D341Med (cell line): ENCODE data around the gene ARHGAP6.

Source experiments
- DNase-seq: peaks from one replicate; pipeline ENCODE4 v3.0.0; 2012; ENCODE audit warnings: low spot score

Gene ARHGAP6

GRCh38 chrX:11351375-11352295 is 314.1 kb downstream of the ARHGAP6 start:
- no peak for DNase-seq

GRCh38 chrX:11349661-11350337 is 315.9 kb downstream of the ARHGAP6 start:
- DNase-seq = no peak

GRCh38 chrX:11349020-11349419 is 316.7 kb downstream of the ARHGAP6 start:
- no peak for DNase-seq

GRCh38 chrX:11347300-11347699 is 318.4 kb downstream of the ARHGAP6 start:
- DNase-seq = no peak

GRCh38 chrX:11346121-11346682 is 319.5 kb downstream of the ARHGAP6 start:
- DNase-seq = no peak

- DNase-seq = no peak
Measured at GRCh38 chrX:11342673-11343072, 323.0 kb downstream of the ARHGAP6 start.

- no peak for DNase-seq
Measured at GRCh38 chrX:11341274-11342201, 324.2 kb downstream of the ARHGAP6 start.

- no peak for DNase-seq
Measured at GRCh38 chrX:11337292-11338009, 328.3 kb downstream of the ARHGAP6 start.

- no peak for DNase-seq
Measured at GRCh38 chrX:11336201-11336600, 329.5 kb downstream of the ARHGAP6 start.

GRCh38 chrX:11334165-11334564 is 331.6 kb downstream of the ARHGAP6 start:
- DNase-seq = no peak

- no peak for DNase-seq
Measured at GRCh38 chrX:11331788-11332187, 333.9 kb downstream of the ARHGAP6 start.

- no peak for DNase-seq
Measured at GRCh38 chrX:11329021-11329420, 336.7 kb downstream of the ARHGAP6 start.

GRCh38 chrX:11328134-11328533 is 337.6 kb downstream of the ARHGAP6 start:
- DNase-seq = no peak

- no peak for DNase-seq
Measured at GRCh38 chrX:11321986-11322385, 343.7 kb downstream of the ARHGAP6 start.

GRCh38 chrX:11319806-11320520 is 345.8 kb downstream of the ARHGAP6 start:
- no peak for DNase-seq

- no peak for DNase-seq
Measured at GRCh38 chrX:11311706-11312105, 354.0 kb downstream of the ARHGAP6 start.

GRCh38 chrX:11309220-11309619 is 356.5 kb downstream of the ARHGAP6 start:
- no peak for DNase-seq

- DNase-seq = no peak
Measured at GRCh38 chrX:11305641-11306040, 360.1 kb downstream of the ARHGAP6 start.

GRCh38 chrX:11304829-11305228 is 360.9 kb downstream of the ARHGAP6 start:
- DNase-seq = no peak

GRCh38 chrX:11298600-11298999 is 367.1 kb downstream of the ARHGAP6 start:
- no peak for DNase-seq

- no peak for DNase-seq
Measured at GRCh38 chrX:11296051-11296450, 369.7 kb downstream of the ARHGAP6 start.
